ENCODE results near the gene GFRA1.

The GFRA1 gene

DNA sequence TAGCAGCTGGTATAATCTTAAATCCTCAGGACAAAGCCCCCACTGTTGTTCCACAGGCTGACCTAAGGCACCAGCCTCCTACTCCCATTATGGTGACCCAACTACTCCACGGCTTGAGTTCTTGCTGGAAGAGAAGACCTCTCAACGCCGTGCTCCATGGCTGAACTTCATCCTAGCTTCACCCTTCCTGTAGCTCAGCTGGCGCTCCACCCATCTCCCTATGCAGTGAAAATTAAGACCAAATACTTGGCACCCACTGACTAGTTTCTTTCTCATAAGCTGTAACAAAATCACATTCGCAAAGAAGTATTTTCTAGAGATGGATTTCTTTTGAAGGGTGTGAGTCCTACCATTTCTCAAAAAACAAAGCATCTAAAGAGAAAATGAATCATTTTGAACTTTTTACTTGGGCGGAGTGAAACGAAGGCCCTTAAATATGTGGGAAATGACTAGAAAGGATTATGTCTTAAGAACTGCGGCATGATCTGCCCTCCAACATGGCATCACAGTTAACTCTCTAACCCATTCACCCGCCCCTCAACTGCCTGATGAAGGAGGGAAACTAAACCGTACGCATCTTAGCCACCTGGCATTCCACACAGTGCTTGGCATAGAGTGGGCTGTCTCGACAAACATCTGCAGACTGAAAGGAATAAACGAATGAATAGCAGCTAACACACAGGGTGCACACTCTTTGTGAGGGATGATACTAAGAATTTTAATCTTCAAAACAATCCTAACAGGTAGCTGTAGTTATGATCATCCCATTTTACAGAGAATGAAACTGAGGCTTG lies 32.7 kb downstream of the GFRA1 start:
- DNase-seq, result no peak

DNA sequence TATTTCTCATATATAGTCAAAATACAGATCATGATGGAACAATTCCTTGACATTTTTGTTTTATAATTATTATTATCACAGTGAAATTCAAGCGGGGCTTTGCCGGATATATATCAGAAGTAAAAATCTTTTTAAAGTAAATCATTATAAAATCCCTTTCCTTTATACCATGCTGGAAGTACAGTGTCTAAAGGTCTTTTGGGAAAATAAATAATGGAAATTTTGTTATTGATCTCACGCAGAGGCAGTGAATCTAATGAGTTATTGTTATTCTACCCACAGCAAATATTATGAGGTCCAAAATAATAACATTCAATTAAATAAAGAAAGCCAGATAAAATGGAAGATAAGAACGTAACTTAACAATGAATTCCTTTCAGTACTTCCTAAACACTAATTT lies 33.8 kb downstream of the GFRA1 start:
- no peak for DNase-seq

DNA sequence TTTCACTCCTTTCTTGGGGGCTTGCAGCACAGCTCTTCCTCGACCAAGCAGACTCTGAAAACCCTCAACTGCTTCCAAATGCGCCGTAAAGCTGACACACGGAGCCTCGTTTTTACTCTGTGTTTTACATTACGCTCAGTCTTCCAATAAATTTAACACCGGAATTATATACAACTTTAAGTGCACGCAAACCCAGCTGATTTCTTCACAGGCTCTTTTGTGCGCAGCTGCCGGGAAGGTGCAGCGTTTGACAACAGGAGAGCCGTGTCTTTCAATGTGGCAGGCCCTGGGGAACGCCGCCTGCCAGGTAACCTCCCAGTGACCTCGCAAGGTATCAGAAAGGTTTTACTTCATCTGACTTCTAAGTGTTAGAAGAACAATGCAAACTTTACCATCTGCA lies 35.0 kb downstream of the GFRA1 start:
- no peak for DNase-seq

DNA sequence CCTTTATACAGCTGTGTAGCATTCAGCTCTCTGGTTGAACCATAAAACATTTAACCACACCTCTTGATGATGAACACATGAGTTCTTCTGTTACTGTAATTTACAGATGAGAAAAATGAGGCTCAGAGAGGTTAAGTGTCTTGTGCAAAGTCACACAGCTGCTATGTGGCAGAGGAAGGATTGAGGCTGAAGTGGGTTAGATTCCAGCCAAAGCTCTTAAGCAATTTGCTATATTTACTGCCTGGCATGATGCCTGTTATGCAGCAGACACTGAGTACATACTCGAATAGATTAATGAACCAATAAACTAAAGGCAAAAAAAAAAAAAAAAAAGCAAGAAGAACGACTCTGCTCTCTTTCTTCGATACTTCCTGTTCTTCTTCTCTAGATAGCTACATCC lies 35.7 kb downstream of the GFRA1 start:
- no peak for DNase-seq

DNA sequence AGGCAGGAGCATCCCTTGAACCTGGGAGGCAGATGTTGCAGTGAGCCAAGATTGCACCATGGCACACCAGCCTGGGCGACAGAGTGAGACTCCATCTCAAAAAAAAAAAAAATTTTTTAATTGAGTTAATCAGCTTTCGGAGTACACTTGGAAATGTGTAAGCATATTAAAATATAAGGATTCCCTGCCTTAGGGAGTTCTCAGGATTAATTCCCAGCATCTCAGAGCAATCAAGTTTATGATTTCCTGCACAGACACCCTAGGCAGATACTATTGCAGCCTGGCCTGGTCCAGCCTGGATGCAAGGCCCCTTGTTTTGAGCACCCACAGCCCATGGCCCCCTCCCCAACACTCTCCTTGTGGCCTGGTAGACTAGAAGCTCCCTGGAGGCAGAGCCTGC lies 39.8 kb downstream of the GFRA1 start:
- DNase-seq, result no peak

DNA sequence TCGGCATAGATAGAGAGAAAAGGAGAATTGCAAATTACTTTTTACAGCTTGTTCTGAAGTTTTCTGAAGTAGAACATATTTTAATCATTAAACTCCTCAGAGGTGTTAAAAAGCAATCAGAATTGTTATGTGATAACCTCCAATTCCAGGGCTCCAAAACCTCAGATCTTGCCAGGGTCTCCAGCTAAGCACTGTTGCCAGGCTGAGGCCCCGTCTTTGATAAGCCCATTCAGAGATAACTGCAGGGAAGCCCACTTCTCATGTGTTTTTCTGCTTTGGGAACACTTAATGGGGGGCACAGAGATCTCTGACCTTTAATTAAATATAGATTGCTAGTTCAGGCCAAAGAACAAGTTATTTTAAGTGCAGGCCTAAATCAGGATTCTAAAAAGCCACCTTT lies 40.4 kb downstream of the GFRA1 start:
- no peak for DNase-seq

DNA sequence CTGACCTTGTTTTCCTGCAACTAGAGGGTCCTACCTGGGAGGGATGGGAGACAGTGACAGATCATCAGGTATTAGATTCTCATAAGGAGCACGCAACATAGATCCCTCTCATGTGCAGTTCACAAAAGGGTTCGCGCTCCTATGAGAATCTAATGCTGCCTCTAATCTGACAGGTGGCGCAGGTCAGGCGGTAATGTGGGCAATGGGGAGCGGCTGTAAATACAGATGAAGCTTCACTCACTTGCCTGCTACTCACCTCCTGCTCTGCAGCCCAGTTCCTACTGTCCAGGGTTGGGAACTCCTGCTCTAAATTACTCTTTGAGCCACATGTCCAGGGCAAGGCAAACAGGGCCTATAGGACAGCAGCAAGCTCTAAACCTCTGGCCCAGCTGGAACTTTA lies 46.2 kb downstream of the GFRA1 start:
- DNase-seq, result no peak

DNA sequence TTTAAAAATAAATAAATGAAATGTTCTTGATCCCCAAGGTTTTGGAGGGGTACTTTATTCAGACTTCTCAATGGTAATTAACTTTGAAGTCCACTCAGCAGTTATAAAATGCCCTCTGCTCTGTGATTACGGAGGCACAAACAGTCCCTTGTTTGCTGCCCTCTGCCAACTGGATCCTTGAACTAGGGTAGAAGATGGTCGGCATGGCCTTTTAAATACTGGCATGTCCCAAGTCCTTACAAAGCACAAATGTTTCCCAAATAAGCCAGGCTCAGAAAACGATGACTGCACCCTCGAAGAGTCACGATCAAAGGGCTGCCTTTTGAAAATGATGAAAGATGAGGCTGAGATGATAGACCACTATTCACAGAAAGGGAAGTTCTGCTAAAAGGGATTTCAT lies 47.0 kb downstream of the GFRA1 start:
- no peak for DNase-seq

DNA sequence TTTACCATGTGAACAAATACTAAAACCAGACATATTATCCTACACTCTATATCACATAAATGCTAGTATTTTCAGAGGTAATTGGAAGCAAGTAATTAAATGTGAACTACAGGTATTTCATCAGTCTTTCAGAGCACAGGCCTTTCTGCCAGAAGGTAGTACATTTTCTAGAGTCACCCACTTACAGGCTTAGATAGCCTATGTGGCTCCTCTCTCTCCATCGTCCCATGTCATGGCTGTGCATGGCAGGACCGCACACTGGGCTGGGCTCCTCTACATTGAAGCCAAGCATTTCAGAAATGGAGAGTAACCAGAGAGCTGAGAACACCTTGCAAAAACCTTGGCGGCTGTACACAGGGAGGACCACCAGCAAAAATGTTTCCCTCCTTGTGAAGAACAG lies 49.7 kb downstream of the GFRA1 start:
- DNase-seq, result no peak

DNA sequence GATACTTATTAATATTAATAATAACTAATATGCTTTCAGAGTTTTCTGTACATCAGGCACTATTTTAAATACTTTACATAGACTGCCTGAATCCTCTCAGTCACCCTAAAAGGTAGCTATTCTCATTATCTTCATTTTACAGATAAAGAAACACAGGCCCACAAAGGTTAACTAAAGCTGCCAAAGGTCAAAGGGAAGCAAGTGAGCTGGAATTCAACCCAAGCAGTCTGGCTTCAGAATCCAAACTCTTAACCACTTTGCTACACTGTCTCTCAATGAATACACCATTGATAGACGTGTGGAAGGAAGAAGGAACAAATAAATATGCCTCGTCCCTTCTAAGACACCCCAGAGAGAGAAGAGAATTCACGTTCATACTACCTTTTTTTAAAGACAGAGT lies 52.0 kb downstream of the GFRA1 start:
- DNase-seq, result no peak

DNA sequence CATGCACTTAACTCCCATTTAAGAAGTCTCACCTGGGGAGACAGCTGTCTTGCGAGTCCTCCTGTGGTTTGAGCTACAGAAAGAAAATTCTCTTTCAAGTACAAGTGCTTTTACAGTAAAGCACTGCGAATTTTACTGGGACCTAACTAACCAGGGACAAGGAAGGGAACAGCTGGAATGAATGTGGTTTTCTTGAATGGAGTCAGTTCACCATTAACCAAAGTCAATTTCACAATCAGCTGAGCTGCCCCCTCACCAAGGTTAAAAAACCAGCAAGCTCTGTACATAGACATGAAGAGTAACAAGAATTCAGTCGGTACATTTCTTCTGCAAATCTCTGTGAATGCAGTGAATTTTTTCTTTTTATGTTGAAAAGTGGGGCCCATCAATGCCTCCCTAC lies 56.3 kb downstream of the GFRA1 start:
- DNase-seq, result no peak

DNA sequence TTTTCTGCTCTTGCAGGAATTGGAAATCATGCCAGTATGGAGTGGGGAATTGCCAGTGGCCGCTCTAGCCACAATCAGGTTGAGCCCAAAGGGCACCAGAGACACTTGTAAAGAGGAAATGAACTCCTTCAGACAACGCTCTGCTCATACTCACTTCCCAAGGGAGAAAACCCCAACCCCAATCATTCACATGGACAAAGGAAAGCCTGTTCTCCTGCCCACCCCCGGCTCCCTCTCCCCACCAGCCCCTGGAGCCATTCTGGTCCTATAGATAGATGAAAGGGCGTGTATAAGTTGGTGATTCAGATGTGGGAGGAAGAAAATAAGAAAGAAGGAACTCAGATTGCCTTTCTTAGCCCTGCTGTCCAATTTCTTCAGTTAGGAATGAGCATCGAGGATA lies 57.4 kb downstream of the GFRA1 start:
- DNase-seq, result no peak

DNA sequence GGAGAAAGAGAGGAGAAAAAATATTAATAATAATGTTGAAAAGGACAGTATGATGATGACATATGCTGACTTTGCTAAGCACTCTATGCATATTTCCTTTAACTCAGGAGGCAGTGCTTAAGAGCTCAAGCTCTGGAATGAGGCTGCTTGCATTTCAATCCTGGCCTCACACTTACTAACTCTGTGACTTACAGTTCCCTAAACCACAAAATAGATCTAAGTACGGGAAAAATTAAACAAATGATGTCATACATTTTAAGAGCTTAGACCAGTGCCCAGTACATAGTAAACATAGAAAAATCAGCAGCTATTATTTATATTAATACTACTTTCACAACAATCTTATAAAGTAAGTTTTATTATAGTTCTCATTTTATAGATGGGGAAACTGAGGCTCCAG lies 61.3 kb downstream of the GFRA1 start:
- no peak for DNase-seq

DNA sequence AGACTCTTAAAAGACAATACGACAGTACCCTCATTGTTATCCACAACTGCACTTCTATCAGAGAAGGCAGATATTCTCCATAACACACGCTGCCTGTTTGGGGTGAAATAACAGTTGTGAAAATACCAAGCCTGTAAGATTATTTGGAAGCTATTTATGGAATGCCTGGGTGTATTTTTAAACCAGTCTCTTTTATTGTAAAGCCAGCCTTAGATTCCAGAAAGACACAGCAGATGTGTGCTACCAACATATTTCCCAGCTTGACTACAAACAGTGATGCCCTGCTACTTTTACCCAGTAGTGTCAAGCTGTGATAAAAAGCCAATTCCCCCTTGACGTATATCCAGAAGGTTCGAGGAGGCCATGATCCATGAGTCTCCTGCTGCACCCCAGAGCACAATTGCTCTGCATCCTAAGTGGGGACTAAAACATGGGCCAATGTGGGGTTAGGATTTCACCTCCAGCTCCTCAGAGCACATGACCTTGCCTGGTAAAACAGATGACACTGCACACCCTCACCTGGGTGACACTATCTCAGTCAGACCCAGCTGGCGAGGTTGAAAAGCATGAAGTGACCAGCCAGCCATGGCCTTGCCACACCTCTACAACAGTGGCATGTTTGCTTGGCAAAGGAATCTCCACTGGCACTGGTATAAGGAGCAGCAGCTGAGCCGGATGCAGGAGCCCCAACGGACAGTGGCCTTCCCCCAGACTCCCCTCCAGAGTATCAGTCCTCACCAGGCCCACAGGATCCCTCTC lies 62.2 kb downstream of the GFRA1 start:
- DNase-seq, result no peak

DNA sequence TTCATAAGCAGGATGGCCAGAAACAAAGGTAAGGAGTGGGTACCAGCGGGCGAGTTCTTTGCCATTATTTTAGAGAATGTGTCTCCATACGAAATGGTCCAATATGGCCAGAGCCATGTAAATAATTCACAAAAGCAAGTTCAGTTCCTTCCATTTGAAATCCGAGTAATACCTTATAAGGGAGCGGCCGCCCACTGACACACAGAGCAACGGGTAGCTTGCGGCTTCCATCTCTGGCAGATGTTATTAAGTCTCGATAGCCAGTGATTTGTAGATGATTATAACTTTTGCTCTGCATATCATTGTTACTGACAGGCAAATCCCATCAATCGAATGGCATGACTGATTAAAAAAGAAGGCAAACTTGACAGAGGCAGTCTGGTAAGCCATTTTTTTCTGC lies 63.2 kb downstream of the GFRA1 start:
- no peak for DNase-seq

DNA sequence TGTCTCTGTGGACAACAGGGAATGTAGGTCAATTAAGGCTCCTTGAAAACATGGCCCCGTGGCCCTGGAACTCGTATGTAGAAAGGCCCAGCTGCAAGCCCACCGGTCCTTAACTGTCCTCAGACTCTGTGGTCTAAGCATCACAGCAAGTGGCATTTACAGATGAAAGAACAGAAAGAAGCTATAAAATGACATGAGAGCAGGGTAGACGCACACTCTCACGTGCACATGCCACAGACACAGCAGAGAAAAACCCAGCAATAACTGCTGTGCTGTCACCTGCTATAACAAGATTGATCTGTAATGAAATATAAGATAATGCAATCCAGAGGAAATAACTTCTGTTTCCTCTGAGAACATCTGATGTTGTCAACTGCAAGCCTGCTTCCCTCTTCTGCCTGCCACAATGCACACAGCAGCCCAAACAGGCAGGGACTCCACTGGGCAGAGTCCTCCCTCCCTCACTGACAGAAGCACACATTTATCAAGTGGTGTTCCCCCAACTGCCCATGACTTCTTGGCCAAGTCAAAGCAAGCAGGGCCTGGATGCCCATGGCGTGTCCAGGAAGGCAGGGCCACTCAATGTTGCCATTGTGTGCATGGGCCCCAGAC lies 63.9 kb downstream of the GFRA1 start:
- no peak for DNase-seq

DNA sequence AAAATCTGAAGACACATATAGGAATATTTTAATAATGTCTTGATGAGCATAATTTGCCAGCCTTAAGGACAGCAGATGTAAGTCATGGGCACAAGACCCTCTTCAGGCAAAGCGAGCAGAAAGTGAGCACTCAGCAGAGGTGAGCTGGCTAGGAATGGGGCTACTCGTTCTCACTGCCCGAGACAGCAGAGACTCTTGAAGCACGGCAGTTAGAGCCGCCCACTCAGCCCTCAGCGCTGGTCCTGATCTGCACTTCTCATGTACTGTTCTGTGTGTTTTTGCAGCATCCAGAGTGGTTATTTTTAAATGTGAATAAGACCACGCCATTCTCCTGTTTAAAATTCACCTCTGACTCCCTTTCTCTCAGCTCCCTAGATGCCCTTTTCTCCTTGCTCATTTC lies 65.3 kb downstream of the GFRA1 start:
- no peak for DNase-seq

DNA sequence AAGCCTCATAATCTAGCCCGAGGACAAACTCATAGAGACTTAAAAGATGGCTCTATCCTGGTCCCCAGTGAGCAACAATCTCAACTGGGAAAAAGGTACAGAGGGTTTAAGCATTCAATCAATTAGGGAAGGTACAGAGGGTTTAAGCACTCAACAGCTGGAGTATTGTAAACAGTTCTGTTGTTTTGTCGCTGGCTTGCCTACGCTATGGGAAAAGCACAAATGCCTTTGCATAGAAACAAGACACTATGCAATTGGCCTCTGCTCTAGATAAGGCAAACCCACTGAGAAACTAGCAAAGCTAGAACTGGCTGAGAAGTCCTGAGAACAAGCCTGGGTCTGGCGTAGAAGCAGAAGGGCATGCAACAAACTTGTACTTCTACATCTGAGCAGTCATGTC lies 69.3 kb downstream of the GFRA1 start:
- DNase-seq, result no peak

DNA sequence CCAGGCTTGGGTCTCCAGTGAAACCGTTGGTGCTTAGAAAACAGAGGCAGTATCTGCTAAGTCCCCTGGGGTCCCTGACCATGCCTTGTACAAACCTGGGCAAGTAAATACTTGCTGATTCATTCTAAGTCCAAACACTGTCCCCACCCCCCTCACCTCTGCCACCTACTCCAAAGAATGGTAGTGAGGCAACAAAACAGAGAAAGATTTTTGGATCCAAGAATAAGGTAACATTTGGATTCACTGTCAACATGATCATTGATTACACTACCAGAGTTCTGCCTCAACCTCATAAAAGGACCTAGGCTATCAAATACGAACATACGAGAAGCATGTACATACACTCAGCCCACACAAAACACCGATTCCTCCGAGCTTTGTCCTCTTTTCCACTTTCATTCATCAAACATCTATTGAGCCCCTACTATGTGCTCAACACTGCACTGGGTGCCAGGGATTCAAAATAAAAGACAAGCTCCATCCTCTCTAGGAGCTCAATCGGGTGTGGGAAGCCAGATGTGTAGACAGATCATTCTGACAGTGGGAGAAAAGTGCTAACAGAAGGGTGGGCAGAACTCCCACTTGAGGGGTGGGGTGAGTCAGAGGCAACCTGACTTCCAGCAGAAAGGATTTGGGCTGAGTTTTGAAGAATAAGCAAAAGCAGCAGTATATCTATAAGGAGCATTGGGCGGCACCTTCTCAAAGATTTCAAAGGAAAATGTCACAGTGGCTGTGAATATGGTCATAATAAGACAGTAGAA lies 71.2 kb downstream of the GFRA1 start:
- no peak for DNase-seq

DNA sequence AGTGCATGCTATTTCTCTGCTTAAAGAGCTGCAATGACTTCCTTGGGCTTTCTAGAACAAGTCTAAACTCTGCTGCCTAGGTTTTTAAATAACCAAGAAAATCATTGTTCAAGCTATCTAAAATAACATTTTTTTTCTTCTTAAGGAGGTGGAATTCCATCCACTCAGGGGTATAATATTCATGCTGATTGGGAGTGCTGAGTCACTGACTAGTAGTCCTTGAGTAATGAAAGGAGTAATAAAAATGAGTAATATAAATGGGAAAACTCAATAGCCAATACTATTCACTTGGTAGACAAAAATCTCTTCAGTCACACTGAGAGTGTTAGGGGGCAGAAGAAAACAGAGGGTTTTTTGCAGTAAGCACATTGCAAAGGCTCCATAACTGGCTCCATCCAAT lies 72.0 kb downstream of the GFRA1 start:
- no peak for DNase-seq

DNA sequence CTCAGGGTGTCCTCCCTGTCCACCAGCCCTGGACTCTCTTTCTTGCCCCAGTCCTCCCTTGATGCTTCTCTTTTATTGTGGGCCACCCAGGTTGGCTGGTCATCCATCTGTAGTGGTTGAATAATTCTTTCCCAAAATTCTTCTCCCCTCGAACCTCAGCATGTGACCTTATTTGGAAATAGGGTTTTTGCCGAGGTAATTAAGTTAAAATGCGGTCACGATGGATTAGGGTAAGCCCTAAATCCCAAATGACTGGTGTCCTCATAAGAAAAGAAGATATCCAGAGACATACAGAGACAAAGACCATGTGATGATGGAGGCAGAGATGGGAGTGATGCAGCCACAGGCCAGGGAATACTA lies 74.3 kb downstream of the GFRA1 start:
- DNase-seq, result no peak

DNA sequence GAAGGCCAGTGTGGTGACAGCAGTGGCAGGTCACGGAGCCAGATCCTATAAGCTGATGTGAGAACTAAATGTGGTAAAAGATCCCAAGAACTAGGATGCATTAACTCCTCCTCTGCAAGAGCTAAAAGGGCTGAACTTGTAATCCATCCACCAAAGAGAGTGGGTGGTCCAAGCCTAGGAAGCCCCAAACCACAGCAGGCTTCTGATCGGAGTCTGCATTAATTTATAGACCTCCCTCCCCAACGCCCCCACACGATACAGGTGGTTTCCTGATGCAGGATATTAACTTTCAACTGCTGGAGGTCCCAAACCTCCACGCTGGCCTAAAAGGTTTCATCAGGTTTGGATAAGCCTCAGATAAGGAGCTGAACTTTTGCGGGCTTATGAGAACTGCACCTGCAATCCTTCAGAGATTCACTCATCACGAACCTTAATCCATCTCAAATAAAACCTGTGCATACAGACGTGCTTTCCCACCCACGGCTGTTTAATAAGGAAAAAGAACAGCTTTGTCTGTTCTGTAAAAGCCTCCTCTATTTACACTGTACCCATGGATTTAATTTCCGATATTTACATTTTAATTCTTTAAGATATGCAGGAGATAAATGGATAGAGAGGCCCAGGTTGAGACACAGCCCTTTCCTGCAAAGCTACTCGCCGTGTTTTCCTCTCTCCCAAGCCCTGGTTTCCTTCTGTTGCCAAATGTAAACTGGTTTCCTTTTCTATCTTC lies 74.9 kb downstream of the GFRA1 start:
- no peak for DNase-seq

DNA sequence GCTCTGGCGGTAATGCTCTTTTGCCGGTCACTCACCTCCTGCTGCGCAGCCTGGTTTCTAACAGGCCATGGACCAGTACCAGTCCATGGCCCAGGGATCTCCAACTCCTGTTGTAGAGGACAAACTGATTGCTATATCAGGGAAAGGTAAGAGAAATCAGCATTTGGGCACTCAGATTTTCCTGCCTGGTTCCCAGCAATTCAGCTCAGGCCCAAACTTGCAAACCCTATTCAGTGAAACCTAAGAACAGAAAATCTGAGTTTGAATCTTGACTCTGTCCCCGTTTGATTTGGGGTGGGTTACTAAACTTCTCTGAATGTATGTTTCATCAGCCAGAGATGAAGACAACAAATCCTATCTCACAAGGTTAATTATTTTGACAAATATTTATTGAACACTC lies 77.4 kb downstream of the GFRA1 start:
- no peak for DNase-seq
